GM19455 (cell line): ENCODE data around the gene COL6A5.

Experiments used
- ATAC-seq: cut with Tn5 transposase; IDR thresholded peaks from one replicate; pipeline ENCODE4 v1.9.1; 2021; ENCODE audit not compliant: unreplicated experiment

The COL6A5 gene

GRCh38 chr3:130516645-130517512 is 171.4 kb downstream of the COL6A5 start, which contains the start of gene COL6A6:
COL6A6 (plus strand) TSS chr3:130517177; CDS start chr3:130560365, 43,188 bp downstream.
- no peak for ATAC-seq

- ATAC-seq = no peak
Measured at GRCh38 chr3:130517602-130518001, 172.1 kb downstream of the COL6A5 start.

- ATAC-seq = no peak
Measured at GRCh38 chr3:130519754-130520153, 174.3 kb downstream of the COL6A5 start.

GRCh38 chr3:130522399-130522798 is 176.9 kb downstream of the COL6A5 start:
- no peak for ATAC-seq

GRCh38 chr3:130527426-130527825 is 182.0 kb downstream of the COL6A5 start:
- no peak for ATAC-seq

- ATAC-seq = no peak
Measured at GRCh38 chr3:130528120-130528519, 182.6 kb downstream of the COL6A5 start.

- no peak for ATAC-seq
Measured at GRCh38 chr3:130529486-130530215, 184.2 kb downstream of the COL6A5 start.

GRCh38 chr3:130533247-130533646 is 187.8 kb downstream of the COL6A5 start:
- ATAC-seq = no peak
